ENCODE data around the gene MCC.

DNA sequence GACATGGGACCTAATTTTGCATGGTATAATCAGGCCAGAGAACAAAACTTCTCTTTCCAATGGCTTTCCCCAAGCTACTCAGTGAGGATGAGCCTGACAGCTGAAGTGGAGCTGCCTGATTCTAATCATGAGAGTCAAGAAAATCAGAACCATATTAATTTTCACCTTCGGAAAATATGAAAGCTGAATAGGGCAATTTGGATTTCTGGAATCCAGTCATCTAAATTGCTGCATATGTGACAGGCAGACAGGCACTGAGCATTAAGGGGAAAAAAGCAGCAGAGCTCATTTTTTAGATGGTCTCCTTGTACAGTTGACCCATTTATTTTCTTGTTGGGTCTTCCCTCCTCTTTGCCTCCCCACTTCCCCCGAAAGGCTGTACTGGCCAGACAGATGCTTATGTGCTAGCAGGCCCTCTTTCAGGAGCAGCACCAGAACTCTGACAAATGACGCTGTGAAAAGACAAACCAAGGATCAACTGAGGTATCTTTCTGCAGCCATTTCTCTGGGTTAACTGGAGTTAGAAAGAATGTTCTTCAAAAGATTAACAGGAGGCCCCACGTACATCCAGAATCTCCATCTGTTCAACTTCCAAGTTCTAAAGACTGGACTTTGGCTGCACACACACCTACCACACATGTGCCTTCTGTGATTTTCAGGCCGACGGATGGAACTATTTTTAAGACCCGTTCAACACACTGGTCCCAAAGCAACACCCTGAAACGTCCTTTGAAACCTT is 336.4 kb downstream of the MCC start:
- TF ChIP-seq, protein P1, sequence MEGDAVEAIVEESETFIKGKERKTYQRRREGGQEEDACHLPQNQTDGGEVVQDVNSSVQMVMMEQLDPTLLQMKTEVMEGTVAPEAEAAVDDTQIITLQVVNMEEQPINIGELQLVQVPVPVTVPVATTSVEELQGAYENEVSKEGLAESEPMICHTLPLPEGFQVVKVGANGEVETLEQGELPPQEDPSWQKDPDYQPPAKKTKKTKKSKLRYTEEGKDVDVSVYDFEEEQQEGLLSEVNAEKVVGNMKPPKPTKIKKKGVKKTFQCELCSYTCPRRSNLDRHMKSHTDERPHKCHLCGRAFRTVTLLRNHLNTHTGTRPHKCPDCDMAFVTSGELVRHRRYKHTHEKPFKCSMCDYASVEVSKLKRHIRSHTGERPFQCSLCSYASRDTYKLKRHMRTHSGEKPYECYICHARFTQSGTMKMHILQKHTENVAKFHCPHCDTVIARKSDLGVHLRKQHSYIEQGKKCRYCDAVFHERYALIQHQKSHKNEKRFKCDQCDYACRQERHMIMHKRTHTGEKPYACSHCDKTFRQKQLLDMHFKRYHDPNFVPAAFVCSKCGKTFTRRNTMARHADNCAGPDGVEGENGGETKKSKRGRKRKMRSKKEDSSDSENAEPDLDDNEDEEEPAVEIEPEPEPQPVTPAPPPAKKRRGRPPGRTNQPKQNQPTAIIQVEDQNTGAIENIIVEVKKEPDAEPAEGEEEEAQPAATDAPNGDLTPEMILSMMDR (optimal IDR thresholded peaks at IDR 0.05 in 1 of 3, IDR thresholded peaks at IDR 0.05 in 1 of 3, conservative IDR thresholded peaks at IDR 0.05 in 1 of 3; ENCODE audit: extremely low read depth in 1 of 3, insufficient read depth in 2 of 3, low read length in 3 of 3): no peak
- no peak for TF ChIP-seq EZH2 (IDR thresholded peaks at IDR 0.05; ENCODE audit: low read length)
